GM23338 (cell line): ENCODE results near the gene POLR1C. TPM values are rescaled to one million over a fixed set of nuclear protein-coding genes. Genes with fewer than 3 reads are reported as not detected.

ENCODE experiments used
- ATAC-seq: fragments of 200-7000 bp; cut with Tn5 transposase; 3 replicates; pipeline ENCODE4 v1.9.1; 2020
- DNase-seq: peaks from one replicate; pipeline ENCODE4 v3.0.0-alpha.2; 2015; ENCODE audit warnings: low spot score
- H2AFZ ChIP-seq: fragments of 200-600 bp; sonication (generic); 2 replicates; pipeline ENCODE4 v1.8.0; 2016; ENCODE audit warnings: antibody characterized with exemption, mild to moderate bottlenecking, moderate library complexity
- H3F3A ChIP-seq: fragments of 200-600 bp; sonication (generic); replicated peaks from 2 replicates; pipeline ENCODE4 v1.8.0; 2017; ENCODE audit warnings: antibody characterized with exemption, mixed run types, low read depth
- H3K27ac ChIP-seq: fragments of 200-600 bp; sonication (generic); 2 replicates; pipeline ENCODE4 v1.6.1; 2016; ENCODE audit warnings: low read depth
- H3K27me3 ChIP-seq: fragments of 200-600 bp; sonication (generic); 2 replicates; pipeline ENCODE4 v1.8.0; 2016; ENCODE audit warnings: mild to moderate bottlenecking, mixed run types, moderate library complexity; ENCODE audit not compliant: insufficient read depth
- H3K36me3 ChIP-seq: fragments of 200-600 bp; sonication (generic); 2 replicates; pipeline ENCODE4 v1.8.0; 2016; ENCODE audit warnings: mild to moderate bottlenecking; ENCODE audit not compliant: insufficient read depth
- H3K4me1 ChIP-seq: fragments of 200-600 bp; sonication (generic); 2 replicates; pipeline ENCODE4 v1.8.0; 2016; ENCODE audit warnings: mild to moderate bottlenecking, moderate library complexity; ENCODE audit not compliant: insufficient read depth
- H3K4me2 ChIP-seq: fragments of 200-600 bp; sonication (generic); 2 replicates; pipeline ENCODE4 v1.7.1; 2017; ENCODE audit warnings: mixed run types
- H3K4me3 ChIP-seq: fragments of 200-600 bp; sonication (generic); 2 replicates; pipeline ENCODE4 v1.6.1; 2016; ENCODE audit warnings: mixed run types
- H3K79me2 ChIP-seq: fragments of 200-600 bp; sonication (generic); replicated peaks from 2 replicates; pipeline ENCODE4 v1.8.0; 2017; ENCODE audit warnings: mild to moderate bottlenecking; ENCODE audit not compliant: insufficient read depth
- H3K9me2 ChIP-seq: fragments of 200-600 bp; sonication (generic); 2 replicates; pipeline ENCODE4 v1.8.0; 2017; ENCODE audit not compliant: insufficient read depth
- H4K20me1 ChIP-seq: fragments of 200-600 bp; sonication (generic); replicated peaks from 2 replicates; pipeline ENCODE4 v1.8.0; 2017; ENCODE audit warnings: mild to moderate bottlenecking; ENCODE audit not compliant: insufficient read depth
- H3K27ac Mint-ChIP-seq: 2 replicates; pipeline ENCODE4 v1.8.0; 2020; ENCODE audit warnings: inconsistent platforms, mild to moderate bottlenecking, moderate library complexity, mixed read lengths
- H3K27me3 Mint-ChIP-seq: 3 replicates; pipeline ENCODE4 v1.8.0; 2022; ENCODE audit warnings: low read depth, mild to moderate bottlenecking, moderate library complexity, mixed read lengths, inconsistent platforms; ENCODE audit not compliant: insufficient read depth, poor library complexity
- H3K36me3 Mint-ChIP-seq: 3 replicates; pipeline ENCODE4 v1.8.0; 2021; ENCODE audit warnings: low read depth, mild to moderate bottlenecking, inconsistent platforms, moderate library complexity, mixed read lengths
- H3K4me1 Mint-ChIP-seq: 3 replicates; pipeline ENCODE4 v1.8.0; 2020; ENCODE audit warnings: mild to moderate bottlenecking, inconsistent platforms, mixed read lengths
- H3K4me3 Mint-ChIP-seq: 3 replicates; pipeline ENCODE4 v1.8.0; 2021; ENCODE audit warnings: moderate library complexity, mild to moderate bottlenecking, inconsistent platforms, mixed read lengths
- H3K9me3 Mint-ChIP-seq: 3 replicates; pipeline ENCODE4 v1.8.0; 2020; ENCODE audit warnings: moderate library complexity, mild to moderate bottlenecking, inconsistent platforms, mixed read lengths
- CREB1 ChIP-seq: fragments of 250-450 bp; sonication (Bioruptor Pico); IDR thresholded peaks from 2 replicates; pipeline ENCODE4 v1.5.0; 2020; ENCODE audit warnings: low read depth, mild to moderate bottlenecking, moderate library complexity
- EZH2 ChIP-seq: fragments of 200-600 bp; sonication (generic); IDR thresholded peaks from one replicate; pipeline ENCODE4 v1.8.0; 2017; ENCODE audit warnings: antibody characterized with exemption, mild to moderate bottlenecking, low read depth; ENCODE audit not compliant: unreplicated experiment
- EZH2phosphoT487 ChIP-seq: fragments of 200-600 bp; sonication (generic); IDR thresholded peaks from one replicate; pipeline ENCODE4 v1.8.1; 2018; ENCODE audit warnings: antibody characterized with exemption; ENCODE audit not compliant: unreplicated experiment
- JUNB ChIP-seq: IDR thresholded peaks from one replicate; pipeline ENCODE4 v1.6.1; 2016; ENCODE audit warnings: antibody characterized with exemption; ENCODE audit not compliant: unreplicated experiment
- NANOG ChIP-seq: IDR thresholded peaks from 2 replicates; pipeline ENCODE4 v1.6.1; 2016; ENCODE audit warnings: antibody characterized with exemption, borderline replicate concordance
- POLR2AphosphoS5 ChIP-seq: IDR thresholded peaks from 2 replicates; pipeline ENCODE4 v1.6.1; 2016; ENCODE audit warnings: antibody characterized with exemption, low read depth
- STAT1 ChIP-seq: IDR thresholded peaks from one replicate; pipeline ENCODE4 v1.6.1; 2016; ENCODE audit warnings: antibody characterized with exemption; ENCODE audit not compliant: unreplicated experiment
- polyA plus RNA-seq: library from polyadenylated mRNA; unstranded; fragments of >200 nt; fragmentation: Nextera tagmentation; extraction: Ambion mirVana; gene quantifications from 2 replicates; pipeline ENCODE4 v1.2.1, GENCODE V29; 2016
- total RNA-seq: library from RNA; depleted of rRNA; stranded (reverse); fragments of >200 nt; shearing (Covaris generic); gene quantifications from 2 replicates; pipeline ENCODE4 v1.2.3, GENCODE V29; 2014
- TF ChIP-seq, protein P1 (sequence below): IDR thresholded peaks from one replicate; pipeline ENCODE4 v1.6.1; 2018; ENCODE audit warnings: antibody characterized with exemption; ENCODE audit not compliant: unreplicated experiment
- TF ChIP-seq, protein P2 (sequence below), 2 experiments: fragments of 200-600 bp in 1 of 2; sonication (generic) in 1 of 2; conservative IDR thresholded peaks; 2 replicates each; pipeline versions ENCODE4 v1.5.1 to v1.6.1; 2016 to 2017; ENCODE audit warnings: antibody characterized with exemption in 2 of 2, low read depth in 2 of 2, mild to moderate bottlenecking in 2 of 2, moderate library complexity in 1 of 2
- TF ChIP-seq, protein P3 (sequence below): IDR thresholded peaks from 2 replicates; pipeline ENCODE4 v1.6.1; 2016; ENCODE audit warnings: antibody characterized with exemption

Gene POLR1C
- total and polyA plus RNA-seq, 2 experiments from 2014 or later = 26.6 to 47.0 TPM

DNA sequence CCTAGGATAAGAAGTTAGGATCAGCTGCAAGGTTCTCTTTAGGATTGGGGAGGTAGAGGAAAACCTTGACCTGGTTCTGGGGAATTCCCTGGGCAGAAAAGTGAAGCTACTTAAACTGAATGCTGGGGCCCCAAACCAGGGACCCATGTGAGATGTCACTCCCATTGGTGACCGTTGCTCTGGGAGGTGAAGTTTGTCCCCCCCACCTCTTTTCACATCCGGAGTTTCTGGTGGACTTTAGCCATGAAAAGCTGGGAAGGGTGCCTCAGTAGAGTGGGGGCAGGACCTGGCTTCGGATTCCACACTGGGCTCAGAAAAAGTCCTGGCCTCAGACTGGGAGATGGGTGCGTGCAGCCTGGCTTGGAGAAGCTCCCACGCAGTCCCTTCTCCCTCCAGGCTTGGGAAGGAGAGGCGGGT is 26.4 kb upstream of the POLR1C start:
- Histone ChIP-seq H4K20me1 (peaks cover 35% of the 10 kb centered on the region), H3K27ac (no peak overlapping the region), H3K27me3 (no peaks in the 10 kb centered on the region), H3K36me3 (no peaks in the 10 kb centered on the region), H3K9me2 (no peaks in the 10 kb centered on the region), H3K4me2 (no peak overlapping the region), H3F3A (no peaks in the 10 kb centered on the region), H3K4me1 (peaks cover 8% of the 10 kb centered on the region), H2AFZ (no peak overlapping the region), H3K79me2 (peaks cover 61% of the 10 kb centered on the region), H3K4me3 (no peak overlapping the region)
- Mint-ChIP-seq H3K4me1 (peaks cover 30% of the 10 kb centered on the region), H3K27ac (no peak overlapping the region), H3K4me3 (no peak overlapping the region), H3K9me3 (no peaks in the 10 kb centered on the region), H3K36me3 (peaks cover 7% of the 10 kb centered on the region; the same call in 2 of the 3 replicates), H3K27me3 (peaks cover 10% of the 10 kb centered on the region)
- ATAC-seq (no peak), DNase-seq (no peak)
- TF ChIP-seq EZH2 (no peak), JUNB (no peak), EZH2phosphoT487 (no peak), CREB1 (CRISPR knock-in tag) (no peak)
- TF ChIP-seq, protein P1, sequence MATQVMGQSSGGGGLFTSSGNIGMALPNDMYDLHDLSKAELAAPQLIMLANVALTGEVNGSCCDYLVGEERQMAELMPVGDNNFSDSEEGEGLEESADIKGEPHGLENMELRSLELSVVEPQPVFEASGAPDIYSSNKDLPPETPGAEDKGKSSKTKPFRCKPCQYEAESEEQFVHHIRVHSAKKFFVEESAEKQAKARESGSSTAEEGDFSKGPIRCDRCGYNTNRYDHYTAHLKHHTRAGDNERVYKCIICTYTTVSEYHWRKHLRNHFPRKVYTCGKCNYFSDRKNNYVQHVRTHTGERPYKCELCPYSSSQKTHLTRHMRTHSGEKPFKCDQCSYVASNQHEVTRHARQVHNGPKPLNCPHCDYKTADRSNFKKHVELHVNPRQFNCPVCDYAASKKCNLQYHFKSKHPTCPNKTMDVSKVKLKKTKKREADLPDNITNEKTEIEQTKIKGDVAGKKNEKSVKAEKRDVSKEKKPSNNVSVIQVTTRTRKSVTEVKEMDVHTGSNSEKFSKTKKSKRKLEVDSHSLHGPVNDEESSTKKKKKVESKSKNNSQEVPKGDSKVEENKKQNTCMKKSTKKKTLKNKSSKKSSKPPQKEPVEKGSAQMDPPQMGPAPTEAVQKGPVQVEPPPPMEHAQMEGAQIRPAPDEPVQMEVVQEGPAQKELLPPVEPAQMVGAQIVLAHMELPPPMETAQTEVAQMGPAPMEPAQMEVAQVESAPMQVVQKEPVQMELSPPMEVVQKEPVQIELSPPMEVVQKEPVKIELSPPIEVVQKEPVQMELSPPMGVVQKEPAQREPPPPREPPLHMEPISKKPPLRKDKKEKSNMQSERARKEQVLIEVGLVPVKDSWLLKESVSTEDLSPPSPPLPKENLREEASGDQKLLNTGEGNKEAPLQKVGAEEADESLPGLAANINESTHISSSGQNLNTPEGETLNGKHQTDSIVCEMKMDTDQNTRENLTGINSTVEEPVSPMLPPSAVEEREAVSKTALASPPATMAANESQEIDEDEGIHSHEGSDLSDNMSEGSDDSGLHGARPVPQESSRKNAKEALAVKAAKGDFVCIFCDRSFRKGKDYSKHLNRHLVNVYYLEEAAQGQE = no peak
- TF ChIP-seq, protein P2, sequence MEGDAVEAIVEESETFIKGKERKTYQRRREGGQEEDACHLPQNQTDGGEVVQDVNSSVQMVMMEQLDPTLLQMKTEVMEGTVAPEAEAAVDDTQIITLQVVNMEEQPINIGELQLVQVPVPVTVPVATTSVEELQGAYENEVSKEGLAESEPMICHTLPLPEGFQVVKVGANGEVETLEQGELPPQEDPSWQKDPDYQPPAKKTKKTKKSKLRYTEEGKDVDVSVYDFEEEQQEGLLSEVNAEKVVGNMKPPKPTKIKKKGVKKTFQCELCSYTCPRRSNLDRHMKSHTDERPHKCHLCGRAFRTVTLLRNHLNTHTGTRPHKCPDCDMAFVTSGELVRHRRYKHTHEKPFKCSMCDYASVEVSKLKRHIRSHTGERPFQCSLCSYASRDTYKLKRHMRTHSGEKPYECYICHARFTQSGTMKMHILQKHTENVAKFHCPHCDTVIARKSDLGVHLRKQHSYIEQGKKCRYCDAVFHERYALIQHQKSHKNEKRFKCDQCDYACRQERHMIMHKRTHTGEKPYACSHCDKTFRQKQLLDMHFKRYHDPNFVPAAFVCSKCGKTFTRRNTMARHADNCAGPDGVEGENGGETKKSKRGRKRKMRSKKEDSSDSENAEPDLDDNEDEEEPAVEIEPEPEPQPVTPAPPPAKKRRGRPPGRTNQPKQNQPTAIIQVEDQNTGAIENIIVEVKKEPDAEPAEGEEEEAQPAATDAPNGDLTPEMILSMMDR (conservative IDR thresholded peaks at IDR 0.05; ENCODE audit: low read depth in 2 of 2) = no peak

DNA sequence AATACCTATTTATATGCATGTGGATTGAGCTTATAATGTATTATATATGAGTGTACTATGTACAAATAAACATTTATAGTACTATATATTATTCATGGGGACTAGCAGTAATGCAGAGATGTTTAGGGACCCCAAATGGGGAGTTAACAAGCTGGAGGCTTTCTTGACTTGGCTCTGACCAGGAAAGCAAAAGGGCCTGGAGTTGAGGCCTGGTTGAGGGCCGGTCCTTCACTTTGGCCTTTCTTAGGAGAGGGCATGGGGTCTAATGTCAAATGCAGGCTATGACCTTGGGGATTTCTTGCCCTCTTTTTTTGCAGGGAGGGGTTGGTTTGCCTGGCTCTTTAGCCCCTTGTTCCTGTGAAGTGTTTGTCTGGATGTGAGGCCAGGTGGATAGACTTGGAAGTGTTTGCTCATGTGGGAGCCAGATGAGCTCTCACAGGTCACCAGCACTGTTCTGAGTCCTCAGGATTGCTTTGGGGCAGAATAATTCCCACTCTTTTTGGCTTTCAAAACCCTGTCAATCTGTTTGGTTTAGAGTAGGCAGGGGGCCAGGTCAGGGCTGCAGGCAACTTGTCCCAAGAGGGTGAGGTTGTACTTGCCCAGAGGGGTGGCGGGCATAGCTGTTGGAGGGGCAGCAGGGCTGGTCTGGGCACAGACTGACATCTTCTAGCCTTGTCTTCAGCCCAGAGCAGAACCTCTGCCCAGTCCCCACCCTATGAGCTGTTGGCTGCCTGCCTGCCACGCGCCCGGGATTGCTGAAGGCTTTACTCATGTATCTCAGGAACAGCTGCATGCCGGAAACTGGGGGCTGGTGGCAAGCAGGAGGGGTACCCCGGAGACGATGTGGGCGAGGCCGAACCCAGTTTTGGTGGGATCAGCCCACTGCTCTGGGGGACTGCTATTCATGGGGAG is 24.9 kb upstream of the POLR1C start:
- ATAC-seq = no peak
- no peak overlapping the region for H3K4me2 ChIP-seq
- no peak for TF ChIP-seq STAT1
- TF ChIP-seq EZH2 = no peak
- no peak for TF ChIP-seq POLR2AphosphoS5
- TF ChIP-seq, protein P2 (conservative IDR thresholded peaks at IDR 0.05; ENCODE audit: low read depth in 2 of 2) = no peak
- no peak for TF ChIP-seq NANOG
- no peak for TF ChIP-seq JUNB
- TF ChIP-seq, protein P3, sequence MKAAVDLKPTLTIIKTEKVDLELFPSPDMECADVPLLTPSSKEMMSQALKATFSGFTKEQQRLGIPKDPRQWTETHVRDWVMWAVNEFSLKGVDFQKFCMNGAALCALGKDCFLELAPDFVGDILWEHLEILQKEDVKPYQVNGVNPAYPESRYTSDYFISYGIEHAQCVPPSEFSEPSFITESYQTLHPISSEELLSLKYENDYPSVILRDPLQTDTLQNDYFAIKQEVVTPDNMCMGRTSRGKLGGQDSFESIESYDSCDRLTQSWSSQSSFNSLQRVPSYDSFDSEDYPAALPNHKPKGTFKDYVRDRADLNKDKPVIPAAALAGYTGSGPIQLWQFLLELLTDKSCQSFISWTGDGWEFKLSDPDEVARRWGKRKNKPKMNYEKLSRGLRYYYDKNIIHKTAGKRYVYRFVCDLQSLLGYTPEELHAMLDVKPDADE = no peak

More for the DNA sequence above, 24.9 kb upstream of the POLR1C start:
- H3K27me3 ChIP-seq = no peaks in the 10 kb centered on the region
- peaks cover 26% of the 10 kb centered on the region for H4K20me1 ChIP-seq
- Mint-ChIP-seq H3K27me3 (peaks cover 10% of the 10 kb centered on the region), H3K27ac (peak overlapping the region; percentile 74), H3K4me3 (no peak overlapping the region), H3K9me3 (no peaks in the 10 kb centered on the region), H3K36me3 (peaks cover 4% of the 10 kb centered on the region; the same call in 2 of the 3 replicates), H3K4me1 (peaks cover 39% of the 10 kb centered on the region)
- H3K4me3 ChIP-seq = no peak overlapping the region
- H3K27ac ChIP-seq = no peak overlapping the region
- no peaks in the 10 kb centered on the region for H3K9me2 ChIP-seq
- peaks cover 55% of the 10 kb centered on the region for H3K79me2 ChIP-seq
- no peaks in the 10 kb centered on the region for H3F3A ChIP-seq
- H3K4me1 ChIP-seq = peaks cover 16% of the 10 kb centered on the region
- no peaks in the 10 kb centered on the region for H3K36me3 ChIP-seq
- H2AFZ ChIP-seq = no peak overlapping the region
- no peak for DNase-seq
